GM10266 (cell line): ENCODE data around the gene GJC2.

ENCODE experiments used
- DNase-seq: peaks from one replicate; pipeline ENCODE4 v3.0.0; 2012; ENCODE audit errors: extremely low spot score
- TF ChIP-seq, protein P1 (sequence below): IDR thresholded peaks from 2 replicates; pipeline ENCODE4 v1.5.1; 2012; ENCODE audit warnings: mild to moderate bottlenecking, low read depth; ENCODE audit not compliant: control insufficient read depth, insufficient read depth; ENCODE audit errors: missing control alignments

GJC2 gene

DNA sequence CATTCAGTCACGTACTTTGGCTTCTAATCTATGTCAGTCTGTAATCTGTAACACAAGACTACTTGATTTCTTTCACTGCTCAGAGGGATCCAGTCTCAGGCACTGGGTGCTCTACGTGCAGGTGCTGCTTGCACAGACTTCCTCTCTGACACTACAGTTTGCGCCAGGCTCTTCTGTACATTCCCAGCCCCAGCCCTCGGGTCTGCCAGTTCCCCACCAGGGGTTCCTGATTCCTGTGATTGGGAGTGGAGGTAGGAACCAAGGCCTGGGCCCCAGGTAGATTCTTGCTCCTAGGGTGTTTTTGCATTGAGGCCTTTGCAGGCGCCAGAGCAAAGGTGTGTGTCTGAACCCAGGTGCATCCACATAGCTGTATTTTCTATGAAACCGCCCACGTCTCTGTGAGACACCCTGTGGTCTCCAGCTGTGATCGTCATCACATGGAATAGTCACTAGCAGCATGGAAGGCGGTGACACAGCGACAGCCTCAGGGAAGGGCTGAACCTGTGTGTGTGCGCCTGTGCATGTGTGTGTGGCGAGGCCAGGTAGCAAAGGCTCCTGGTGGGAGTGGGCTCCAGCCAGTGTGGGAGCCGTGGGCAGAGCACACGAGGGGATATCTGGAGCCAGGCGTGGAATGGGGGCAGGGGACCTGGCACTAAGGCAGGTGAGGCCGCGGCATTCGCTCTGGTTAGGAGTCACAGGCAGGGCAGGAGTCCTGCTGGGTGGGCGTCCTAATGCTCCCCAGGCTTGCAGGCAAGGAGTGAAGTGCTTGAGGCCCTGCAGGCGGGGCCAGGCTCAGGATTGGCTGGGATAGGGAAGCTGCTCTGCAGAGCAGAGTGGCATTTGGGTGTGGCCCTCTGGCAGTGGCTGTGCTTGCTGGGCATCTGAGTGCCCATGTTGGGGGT lies 5.2 kb downstream of the GJC2 start:
- no peak for DNase-seq
- TF ChIP-seq, protein P1, sequence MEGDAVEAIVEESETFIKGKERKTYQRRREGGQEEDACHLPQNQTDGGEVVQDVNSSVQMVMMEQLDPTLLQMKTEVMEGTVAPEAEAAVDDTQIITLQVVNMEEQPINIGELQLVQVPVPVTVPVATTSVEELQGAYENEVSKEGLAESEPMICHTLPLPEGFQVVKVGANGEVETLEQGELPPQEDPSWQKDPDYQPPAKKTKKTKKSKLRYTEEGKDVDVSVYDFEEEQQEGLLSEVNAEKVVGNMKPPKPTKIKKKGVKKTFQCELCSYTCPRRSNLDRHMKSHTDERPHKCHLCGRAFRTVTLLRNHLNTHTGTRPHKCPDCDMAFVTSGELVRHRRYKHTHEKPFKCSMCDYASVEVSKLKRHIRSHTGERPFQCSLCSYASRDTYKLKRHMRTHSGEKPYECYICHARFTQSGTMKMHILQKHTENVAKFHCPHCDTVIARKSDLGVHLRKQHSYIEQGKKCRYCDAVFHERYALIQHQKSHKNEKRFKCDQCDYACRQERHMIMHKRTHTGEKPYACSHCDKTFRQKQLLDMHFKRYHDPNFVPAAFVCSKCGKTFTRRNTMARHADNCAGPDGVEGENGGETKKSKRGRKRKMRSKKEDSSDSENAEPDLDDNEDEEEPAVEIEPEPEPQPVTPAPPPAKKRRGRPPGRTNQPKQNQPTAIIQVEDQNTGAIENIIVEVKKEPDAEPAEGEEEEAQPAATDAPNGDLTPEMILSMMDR, result no peak

DNA sequence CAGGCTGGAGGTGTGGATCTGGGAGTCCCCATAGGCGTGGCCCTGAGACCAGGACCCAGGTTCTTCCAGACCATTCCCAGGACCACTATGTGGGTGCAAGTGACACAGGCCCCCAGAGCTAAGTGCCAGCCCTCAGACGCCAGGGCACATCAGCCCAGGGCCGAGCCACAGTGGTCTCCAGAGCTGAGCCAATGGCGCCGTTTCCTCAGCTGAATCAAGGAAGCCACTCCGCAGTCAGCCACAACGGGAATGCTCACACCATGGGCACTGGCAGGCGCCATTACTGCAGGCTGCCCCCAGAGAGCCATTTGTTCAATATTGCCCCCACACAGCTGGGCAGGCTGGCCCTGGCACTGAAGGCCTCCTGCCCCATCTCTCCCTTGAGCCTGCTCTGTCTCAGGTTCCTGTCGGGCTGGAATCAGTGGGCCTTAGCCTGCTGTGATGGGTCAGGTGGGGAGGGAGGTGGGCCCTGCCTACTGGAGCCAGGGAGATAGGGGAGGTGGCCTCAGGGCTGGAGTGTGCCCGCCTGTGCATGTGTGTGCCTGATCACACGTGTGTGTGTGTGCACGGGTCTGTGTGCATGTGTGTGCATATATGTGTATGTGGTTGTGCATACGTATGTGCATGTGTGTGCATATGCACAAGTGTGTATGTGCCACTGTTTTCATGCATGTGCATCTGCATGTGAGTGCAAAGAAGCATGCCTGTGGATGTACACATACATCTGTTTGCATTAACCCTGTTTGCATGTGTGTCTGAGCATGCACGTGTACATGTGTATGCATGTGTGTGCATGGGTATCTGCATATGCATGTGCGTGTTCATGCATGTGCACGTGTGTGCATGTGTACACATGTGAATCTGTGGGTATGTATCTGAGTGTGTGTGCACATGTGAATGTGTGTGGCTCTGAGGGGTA lies 6.1 kb downstream of the GJC2 start:
- TF ChIP-seq, protein P1, result no peak
- DNase-seq, result no peak

DNA sequence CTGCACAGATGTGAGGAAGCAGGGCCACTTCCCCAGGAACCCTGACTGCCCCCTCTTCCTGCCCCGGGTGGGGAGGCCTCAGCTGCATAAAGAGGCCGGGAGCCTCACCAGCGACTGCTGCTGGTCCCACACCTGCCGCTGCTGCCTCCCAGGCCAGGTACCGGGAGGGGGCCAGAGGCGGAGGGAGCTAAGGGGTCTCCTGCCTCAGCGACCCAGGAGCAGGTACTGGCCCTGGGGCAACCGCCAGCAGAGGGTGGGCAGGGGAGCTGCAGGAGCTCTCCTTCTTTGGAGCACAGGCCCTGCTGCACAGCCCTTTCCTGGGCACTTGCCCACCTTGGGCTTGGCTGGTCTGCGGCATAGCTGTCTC lies 6.8 kb downstream of the GJC2 start:
- TF ChIP-seq, protein P1, result no peak
- DNase-seq, result no peak

DNA sequence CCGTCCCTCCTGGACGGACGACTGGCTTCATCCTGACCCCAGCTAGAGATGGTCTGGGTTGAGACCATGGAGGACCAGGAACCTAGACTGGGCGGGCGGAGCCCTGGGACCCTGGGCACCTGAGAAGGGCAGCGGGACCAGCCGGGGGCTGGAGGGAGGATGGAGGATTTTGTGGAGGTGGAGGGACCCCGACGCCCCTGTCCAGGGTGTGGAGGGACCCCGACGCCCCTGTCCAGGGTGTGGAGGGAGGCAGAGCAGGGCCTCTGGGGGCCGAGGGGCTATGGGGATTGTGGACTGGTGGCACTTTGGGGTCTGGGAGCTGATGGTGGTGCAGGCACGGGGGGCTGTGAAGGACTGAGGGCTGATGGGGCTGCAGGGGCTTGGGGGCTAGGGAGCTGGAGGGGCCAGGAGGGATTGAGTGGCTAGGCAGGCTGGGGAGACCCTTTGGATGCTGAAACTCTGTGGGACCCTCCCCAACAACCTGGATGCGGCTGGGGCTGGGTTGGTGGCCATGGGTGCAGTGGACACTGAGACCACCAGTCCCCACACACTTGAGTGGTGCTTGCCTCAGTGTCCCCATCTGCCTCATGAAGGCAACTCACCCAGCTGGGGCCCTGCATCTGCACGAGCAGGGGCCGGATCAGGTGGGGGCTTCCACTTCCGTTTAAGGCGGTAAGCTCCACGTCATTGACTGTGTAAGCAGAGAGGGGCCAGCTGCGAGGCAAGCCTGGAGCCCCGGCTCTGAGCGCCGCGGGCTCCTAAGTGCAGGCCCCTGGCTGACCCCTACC lies 7.4 kb downstream of the GJC2 start:
- DNase-seq, result no peak
- TF ChIP-seq, protein P1, result no peak

DNA sequence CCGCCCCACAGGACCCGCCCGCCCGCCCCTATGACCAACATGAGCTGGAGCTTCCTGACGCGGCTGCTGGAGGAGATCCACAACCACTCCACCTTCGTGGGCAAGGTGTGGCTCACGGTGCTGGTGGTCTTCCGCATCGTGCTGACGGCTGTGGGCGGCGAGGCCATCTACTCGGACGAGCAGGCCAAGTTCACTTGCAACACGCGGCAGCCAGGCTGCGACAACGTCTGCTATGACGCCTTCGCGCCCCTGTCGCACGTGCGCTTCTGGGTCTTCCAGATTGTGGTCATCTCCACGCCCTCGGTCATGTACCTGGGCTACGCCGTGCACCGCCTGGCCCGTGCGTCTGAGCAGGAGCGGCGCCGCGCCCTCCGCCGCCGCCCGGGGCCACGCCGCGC lies 8.0 kb downstream of the GJC2 start:
- TF ChIP-seq, protein P1, result no peak
- DNase-seq, result no peak

DNA sequence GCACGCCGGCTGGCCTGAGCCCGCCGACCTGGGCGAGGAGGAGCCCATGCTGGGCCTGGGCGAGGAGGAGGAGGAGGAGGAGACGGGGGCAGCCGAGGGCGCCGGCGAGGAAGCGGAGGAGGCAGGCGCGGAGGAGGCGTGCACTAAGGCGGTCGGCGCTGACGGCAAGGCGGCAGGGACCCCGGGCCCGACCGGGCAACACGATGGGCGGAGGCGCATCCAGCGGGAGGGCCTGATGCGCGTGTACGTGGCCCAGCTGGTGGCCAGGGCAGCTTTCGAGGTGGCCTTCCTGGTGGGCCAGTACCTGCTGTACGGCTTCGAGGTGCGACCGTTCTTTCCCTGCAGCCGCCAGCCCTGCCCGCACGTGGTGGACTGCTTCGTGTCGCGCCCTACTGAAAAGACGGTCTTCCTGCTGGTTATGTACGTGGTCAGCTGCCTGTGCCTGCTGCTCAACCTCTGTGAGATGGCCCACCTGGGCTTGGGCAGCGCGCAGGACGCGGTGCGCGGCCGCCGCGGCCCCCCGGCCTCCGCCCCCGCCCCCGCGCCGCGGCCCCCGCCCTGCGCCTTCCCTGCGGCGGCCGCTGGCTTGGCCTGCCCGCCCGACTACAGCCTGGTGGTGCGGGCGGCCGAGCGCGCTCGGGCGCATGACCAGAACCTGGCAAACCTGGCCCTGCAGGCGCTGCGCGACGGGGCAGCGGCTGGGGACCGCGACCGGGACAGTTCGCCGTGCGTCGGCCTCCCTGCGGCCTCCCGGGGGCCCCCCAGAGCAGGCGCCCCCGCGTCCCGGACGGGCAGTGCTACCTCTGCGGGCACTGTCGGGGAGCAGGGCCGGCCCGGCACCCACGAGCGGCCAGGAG lies 8.6 kb downstream of the GJC2 start:
- TF ChIP-seq, protein P1, result no peak
- DNase-seq, result no peak
